Putamen (tissue), 1 donor: ENCODE measurements around the gene SLC15A3.

Experiments used
- DNase-seq: peaks from one replicate; pipeline ENCODE4 v3.0.0-alpha.2; 2016; ENCODE audit warnings: low spot score

The SLC15A3 gene

DNA sequence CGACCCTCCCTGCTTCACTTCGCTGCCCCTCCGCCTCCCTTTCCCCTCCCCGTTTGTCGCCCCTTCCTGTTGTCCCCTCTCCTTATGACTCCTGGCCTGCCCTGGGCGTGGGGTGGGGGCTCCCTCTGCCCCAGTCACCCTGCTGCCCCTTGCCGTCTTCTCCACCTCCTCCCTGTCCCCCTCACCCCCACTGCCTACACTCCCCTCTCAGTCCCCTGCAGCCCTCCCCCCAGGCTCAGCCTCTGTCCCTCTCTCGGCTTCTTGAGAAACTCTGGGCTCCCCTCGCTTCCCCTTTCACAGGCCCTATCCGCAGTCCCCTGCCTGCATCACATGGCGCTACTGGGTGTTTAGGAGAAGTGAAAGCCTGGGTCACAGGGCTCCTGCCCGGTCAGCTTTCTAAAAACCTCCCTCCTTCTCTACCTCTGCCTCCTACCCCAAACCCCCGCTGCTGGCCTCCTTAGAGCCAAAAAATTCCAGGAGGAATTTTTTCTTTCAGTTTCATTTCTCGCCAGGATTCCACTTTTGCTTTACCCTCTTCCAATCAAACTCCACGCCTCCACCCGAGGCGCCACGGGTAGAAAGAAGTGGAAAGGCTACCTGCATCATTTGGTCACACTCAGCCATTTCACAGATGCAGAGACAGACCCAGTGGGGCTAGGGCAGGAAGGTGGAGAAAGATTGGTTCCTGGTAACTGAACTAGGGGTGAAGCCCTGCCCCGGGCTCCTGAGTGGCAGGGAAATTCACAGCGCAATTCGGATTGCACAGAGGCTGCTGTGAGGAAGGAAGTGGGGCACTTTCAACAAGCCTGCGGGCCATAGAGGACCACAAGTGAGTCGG lies at the start of gene SLC15A3:
Gene SLC15A3 (minus strand): TSS at position 273 of the 838 bp plus-strand sequence. CDS start 625 bp downstream, outside the sequence.
- no peak for DNase-seq

DNA sequence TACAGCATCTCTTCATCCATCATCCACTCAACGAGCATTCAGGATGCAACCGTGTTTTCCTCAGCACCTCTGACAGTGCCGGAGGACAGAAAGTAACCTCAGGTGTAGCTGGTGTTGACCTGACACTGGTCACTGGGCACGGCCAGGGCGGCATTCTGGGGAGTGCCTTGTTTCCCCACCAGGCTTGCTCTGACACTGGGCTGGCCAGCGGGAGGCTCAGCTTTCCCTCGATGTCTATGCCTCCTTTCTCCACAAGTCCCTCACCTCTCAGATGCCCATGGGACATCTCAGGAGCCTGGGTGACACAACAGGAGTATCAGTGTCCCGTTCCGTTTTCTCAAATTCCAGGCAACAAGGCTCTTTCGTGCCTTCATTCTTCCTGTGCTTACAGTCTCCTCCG lies 48.5 kb upstream of the SLC15A3 start:
- no peak for DNase-seq

DNA sequence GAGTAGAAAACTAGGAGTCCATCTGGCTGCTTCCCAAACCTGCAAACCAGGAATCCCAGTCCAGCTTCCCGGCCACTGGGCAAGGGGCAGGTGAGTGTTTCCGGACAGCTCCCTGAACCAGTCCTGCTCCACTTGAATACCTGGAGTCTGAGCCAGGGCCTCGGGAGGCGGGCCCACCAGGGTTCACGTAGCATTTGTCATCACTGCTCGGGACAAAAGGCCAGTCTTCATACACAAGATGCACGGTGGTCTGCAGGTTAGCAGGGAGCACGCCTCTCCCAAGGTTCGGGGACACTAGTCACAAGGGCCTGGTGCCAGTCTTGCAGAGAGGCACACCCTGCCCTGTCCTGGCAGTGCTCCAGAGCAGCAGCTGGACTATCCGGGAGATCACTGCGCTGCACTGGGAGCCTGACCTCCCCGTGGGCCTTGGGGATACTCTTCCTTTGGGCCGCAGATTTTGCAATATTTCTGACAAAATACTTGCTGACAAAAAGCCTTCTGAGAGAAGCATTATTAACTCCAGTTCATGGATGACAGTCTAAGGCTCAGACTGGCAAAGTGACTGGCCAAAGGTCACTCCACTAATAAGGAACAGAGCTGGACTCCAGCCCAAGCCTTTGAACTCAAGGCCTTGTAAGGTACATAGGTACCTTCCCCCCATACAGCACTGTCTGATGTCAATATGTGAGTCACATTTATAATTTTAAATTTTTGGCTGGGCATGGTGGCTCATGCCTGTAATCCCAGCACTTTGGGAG lies 44.6 kb upstream of the SLC15A3 start:
- no peak for DNase-seq

DNA sequence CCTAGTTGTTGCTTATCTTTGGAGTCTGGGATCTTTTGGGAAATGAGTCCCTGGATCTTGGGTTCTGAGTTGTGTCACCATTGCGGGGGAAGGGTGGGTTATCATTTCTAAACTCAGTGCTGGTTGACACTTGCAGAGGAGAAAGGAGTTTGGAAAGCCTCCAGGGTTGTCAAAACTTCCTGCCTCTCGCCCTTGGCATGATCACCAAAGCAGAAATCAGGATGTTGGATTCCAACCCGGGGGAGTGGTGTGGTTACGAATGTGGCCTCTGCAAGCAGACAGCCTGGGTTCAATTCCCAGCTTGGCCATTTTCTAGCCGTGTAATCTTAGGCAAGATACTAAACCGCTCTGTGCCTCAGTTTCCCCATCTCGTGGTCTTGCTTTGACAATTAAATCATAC lies 43.8 kb upstream of the SLC15A3 start:
- DNase-seq: no peak

DNA sequence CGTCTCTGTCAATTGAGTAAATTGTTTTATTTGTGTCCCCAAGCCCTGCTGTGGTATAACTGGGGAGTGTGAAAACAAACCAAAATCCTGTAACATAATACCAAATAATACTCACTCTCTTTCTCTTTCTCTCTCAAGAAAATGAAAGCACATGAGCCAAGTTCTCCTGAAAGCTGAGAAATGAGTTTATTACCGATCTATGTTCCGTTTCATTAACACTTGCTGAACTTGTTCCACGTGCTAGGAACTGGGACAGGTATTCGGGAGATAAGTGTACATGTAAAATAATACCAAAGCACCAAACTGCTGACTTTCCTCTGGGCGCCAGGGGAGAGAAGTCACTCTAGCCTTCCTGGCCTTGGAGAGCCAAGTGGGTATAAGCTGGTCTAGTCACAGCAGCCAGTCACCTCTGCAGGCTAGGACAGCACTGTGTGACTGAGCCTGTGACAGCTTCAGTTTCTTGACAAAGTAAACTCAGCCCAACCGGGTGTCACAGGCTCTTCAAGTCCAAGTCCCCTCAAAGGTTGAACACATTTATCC lies 42.6 kb upstream of the SLC15A3 start:
- no peak for DNase-seq

DNA sequence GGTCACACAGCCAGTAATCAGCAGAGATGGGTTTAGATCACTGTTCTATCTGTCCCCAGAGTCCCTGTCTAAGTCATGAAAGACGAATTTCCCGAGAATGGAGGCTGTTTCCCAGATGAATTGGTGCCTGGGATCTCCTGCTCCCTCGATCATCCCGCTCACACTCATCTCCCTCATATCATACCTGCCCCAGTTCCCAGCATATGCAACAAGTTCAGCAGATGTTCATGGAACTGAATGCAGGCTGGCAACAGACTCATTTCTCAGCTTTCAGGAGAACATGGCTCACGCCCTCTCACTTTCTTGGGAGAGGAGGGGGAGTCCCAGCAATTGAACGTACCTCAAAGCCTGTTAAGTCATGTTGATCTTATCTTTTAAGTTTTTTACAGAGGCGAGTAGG lies 41.6 kb upstream of the SLC15A3 start:
- DNase-seq: no peak

DNA sequence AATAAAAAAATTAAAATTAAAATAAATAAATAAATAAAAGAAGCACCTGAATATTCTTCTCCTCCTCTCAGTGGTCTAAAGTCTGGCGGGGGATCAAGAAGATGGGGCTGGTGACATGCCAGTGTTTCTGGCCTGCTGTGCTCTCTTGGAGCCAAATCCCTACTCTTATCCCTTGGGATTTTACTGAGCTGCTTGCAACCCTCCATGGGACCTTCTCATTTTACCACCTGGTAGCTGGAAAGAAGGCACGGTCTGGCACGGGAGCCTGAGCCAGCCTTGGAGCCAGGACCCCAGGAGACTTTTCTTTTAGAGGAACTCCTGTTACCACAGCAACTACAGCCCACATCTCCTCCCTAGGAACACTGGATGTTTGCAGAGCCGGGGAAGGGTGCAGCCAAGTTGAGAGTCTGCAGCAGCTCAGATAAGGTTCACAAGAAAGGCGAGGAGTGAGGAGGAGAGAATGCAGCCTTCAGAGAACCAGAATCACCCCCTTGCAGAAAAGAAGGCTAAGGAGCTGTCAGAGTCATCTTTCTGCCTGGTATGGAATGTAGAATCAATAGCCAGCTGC lies 41.0 kb upstream of the SLC15A3 start:
- peak; percentile 31 for DNase-seq

DNA sequence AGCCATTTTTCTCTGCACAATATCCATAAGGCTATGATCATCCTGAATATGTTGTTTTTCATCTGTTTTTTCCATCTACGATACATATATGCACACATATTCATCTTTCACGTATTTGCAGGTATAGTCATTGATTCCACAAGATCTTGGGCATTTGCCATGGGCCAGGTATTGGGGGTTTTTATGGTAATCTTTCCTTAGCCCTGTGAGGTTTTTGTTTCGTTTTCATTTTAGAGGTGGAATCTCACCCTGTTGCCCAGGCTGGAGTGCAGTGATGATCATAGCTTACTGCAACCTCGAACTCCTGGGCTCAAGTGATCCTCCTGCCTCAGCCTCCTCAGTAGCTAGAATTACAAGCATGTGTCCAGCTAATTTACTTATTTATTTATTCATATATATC lies 39.5 kb upstream of the SLC15A3 start:
- no peak for DNase-seq

DNA sequence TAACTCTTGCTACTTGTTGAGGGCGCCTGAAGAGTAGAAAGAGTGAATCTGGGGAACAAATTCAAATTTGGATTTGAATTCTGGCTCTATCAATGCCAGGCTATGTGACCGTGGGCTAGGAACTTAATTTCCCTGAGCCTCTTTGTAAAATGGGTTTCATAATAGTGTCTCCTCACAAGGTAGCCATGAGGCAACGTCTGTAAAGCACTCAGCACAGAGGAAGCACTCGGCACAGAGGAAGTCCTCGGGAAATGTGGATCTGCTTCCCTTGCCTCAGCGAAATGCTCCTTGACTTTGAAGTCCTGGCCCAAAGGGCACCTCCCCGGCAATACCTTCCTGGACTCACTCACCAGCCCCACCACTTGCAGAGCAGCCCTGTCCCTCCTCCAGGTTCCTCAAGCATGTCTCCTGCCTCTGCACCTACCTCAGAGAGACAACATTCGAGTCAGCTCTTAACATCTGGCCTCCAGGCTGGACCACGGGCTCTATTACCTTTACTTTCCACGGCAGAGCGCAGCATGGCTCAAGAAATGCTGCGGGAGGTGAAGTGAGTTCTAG lies 37.2 kb upstream of the SLC15A3 start:
- DNase-seq: no peak

DNA sequence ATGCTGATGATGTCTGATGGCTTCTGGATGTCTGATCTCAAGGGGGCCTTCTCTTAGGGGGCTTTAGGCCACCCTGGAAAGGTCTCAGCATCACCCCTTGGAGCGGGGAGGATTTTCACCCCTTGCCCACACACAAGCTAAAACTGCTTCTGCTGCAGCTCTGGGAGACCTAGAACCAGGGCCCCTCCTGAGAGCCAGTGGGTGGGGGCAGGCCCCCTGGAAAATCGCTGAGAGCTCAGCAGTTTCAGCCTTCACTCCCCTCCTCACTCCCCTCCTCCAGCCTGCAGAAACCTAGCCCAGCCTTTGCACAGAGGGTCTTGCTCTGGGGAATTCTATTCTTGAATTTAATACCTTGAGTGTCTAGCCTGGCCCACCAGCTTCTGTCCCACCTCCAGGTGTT lies 36.7 kb upstream of the SLC15A3 start:
- no peak for DNase-seq

DNA sequence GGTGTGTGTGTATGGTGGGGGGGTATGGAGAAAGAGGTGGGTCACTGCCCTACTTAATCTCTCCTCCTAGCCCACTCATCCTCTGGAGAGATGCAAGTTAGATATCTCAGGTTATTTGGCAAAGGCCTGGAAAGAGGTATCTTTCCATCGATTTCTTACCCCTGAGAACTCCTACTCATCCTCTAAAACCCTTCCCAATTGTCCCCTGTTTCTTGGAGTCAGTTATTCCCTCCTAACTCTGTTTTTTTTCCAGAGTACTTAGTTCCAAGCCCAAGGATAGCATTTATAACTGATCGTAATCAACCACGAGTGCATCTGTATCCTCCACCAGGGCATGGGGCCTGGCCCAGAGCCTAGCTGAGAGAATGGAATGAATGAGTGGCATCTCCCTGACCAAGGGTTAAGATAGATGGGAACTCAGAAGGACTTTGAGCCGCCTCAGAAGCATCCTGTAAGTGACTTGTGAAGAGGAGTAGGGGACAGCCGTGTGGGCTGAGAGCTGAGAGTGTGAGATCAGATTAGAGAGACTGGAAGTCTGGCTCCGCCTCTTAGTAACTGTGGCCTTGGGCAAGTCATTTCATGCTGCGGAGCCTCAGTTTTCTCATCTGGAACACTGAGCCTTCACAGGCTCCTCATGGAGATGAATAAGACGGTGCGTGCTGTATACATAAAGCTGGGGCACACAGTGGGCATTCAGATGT lies 35.8 kb upstream of the SLC15A3 start:
- DNase-seq: no peak

DNA sequence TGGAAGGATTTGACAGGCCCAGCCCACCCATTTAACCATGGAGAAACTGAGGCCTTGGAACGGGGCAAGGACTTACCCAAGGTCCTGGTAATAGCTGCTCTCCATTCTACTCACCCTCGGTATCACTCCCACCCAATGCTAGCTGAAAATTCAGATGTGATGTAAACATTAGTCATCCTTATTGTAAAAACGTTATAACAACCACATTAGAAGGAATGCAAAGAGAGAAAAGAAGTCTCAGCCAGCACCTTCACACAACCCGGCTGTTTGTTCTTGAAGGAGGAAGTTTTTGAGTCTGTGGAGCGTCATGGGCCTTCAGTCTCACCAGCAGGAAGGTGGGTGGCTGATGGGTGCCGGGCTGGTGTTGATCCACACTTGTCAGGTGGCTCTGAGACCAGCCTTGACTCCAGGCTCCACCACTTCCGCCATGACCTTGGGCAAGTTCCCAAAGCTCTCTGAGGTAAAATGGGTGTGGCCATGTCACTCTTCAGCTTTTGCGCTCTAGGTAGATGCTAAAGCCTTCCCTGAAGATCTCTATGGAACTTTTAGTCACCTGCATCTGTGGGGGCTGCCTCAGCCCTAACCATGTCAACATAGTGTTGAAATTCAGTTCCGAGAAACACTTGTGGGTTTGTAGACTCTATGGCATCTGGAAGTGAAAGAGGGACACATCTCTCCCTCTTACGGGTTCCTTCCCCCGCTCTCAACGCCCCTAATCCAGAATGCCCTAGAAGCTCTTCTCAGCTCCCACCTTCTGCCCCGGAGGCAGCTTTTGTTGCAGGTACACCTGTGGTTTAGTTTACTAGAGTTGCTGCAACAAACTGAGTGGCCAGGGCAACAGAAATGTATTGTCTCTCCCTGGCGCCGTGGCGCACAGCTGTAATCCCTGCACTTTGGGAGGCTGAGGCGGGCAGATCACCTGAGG lies 34.3 kb upstream of the SLC15A3 start:
- no peak for DNase-seq

DNA sequence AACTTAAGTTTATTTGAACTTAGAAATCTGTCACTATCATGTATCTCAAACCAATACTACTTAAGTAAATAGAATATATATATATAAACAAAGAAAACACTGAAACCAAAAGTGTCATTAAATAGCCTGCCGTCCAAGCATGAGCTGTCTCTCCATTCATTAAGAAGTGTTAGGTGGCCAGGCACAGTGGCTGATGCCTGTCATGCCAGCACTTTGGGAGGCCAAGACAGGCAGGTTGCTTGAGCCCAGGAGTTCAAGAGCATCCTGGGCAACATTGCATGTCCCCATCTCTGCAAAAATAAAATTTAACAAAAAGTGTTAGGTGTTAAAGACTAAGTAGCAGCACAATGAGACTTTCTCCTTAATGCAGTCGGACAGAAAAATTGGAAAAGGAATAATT lies 33.5 kb upstream of the SLC15A3 start:
- no peak for DNase-seq

DNA sequence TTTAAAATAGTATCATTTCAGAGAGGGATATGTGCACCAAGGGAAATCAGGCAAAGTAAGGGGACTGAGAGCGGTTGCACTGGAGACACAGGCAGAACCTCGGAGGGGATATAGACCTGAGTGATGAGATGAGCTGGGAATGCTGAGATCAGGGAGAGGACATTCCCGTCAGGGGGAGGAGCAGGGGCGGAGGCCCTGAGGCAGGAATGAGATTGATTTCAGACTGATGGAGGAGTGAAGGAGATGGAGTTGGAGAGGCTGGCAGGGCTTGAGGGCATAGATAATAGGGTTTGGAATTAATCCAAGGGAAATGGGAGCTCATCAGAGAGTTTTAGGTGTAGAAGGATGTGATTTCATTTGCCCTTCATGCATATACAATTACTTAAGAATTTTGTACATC lies 32.7 kb upstream of the SLC15A3 start:
- DNase-seq: no peak

DNA sequence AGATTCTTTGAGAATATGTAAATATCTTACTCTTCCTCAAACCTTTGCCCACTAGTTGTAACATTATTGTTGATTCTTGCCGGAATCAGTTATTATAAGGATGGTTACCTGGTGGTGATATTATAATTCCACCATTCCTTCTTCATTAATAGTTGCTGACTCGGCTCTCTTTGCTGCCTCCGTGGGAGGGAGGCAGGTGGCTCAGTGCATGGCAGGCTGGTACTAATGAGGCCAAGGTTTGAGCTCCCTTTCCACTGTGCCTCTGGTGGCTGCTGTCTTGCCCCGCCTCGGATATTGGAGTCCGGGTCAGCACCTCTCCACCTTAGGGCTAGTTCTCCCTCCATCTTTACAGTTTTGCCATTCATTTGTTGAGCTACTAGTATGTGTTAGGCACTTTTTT lies 32.2 kb upstream of the SLC15A3 start:
- DNase-seq: no peak

DNA sequence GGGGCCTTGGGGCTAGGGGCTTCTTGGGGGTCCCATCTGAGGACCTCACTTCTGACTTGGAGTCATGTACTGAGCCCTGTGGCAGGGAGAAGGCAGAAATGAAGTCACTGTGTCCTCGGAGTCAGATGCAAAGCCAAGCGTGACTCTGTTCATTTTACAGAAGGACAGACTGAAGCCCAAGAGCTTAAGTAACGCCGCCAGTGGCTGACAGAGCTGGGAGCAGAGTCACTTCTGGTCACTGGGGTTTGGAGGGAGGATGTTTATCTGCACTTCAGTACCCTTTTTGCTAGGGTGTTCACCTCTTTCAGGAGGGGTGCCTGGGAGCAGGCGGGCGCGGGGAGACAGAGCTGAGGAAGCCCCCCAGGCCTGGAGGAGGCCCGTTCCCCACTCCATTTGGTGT lies 30.2 kb upstream of the SLC15A3 start:
- DNase-seq: no peak

DNA sequence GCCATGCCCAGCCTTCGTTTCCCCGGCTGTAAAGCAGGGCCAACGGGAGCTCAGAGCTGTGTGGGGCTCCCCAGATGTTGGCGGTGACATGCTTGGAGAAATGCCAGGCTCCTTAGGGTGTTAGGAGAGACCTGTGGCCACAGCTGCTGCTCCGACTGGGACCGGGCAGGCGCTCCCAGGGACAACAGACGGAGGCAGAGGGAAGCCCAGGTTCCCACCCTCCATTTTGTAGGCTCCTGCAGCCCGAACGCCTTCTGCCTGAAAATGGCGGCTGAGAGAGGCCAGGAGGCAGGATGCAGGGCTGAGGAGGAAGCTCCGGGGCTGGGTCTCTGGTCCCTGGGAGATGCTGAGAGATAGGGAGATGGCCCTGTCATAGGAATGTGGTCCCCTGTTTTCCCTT lies 29.5 kb upstream of the SLC15A3 start:
- DNase-seq: no peak

DNA sequence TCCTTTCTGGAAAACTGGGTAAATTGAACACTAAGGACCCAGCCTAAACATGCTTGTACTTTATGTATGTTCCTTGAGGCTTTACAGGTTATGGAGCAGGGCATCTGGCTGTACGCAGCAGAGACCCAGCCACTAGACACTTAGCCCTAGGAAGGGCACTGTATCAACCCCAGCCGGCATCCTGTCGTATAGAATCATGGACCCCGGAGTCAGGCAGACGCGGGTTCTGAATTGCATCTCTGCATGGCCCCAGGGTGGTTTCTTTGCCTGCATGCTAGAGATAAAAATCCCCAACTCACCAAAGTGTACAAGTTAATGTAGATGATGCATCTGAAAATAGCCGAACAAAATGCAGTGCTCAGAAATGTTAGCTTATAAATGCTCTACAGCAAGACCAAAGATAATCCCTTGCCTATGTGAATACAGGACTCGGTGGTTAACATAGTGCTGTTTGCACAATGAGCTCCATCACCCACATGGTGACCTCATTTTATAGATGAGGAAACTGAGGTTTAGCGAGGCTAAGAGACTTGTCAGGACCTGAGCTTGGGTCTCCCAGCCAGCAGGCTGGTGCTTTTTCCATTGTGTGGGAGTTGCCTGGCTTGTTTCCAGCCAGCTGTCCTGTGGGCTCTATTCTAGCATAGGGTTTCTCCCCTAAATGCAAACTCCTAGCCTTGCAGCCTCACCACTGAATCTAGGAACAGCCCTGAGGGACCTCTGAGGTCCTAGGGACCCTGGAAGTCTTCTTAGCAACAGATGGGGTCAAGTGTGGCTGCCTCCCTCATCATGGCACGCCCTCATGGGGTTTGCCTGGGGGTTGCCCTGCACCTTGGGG lies 26.8 kb upstream of the SLC15A3 start:
- no peak for DNase-seq

DNA sequence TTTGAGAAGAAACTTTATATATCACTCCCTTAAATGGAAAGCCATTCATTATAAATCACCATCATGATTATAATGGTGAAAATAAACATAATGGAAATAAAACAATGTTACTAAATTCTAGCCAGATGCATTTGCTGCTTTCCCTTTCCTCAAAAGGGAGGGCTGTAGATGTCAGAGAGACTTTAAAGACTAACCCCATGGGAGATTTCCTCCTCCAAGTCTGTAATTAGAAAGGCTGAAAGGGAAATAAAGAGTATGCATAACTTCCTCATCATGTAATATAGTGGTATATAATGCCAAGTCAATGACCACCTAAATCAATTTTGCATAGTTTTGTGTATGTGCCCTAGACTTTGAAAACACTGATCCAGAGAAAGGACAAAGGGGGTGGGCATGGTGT lies 25.9 kb upstream of the SLC15A3 start:
- DNase-seq: no peak

DNA sequence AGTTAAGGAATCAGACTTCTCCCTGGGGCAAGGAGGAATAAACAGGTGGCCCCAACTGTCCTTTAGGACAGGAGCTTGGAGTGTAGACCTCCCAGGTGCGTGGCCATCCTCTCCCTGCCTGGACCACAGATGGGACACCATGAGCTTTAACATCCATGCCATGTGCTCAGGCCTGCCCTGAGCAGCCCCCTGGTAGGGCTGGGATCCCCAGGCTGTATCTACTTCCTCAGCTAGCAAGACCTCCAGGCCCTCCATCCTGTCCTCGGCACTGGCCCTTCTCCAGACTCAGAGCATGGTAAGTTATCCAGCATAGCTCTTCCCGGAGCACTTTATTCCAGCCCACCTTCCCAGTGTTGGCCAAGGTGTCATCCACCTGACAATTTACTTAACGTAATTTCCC lies 25.2 kb upstream of the SLC15A3 start:
- no peak for DNase-seq
